Glutamatergic neuron (in vitro differentiated cells): Measurements from ENCODE around the gene C6orf163. TPM values are rescaled to one million over a fixed set of nuclear protein-coding genes. Genes with fewer than 3 reads are reported as not detected.

Source experiments
- DNase-seq: peaks from one replicate; pipeline ENCODE4 v3.0.0; 2022
- H3K27ac Mint-ChIP-seq: one replicate; pipeline ENCODE4 v1.8.0; 2020; ENCODE audit warnings: mild to moderate bottlenecking, mixed read lengths, inconsistent platforms; ENCODE audit not compliant: unreplicated experiment
- H3K27me3 Mint-ChIP-seq: one replicate; pipeline ENCODE4 v1.8.0; 2020; ENCODE audit warnings: mild to moderate bottlenecking, moderate library complexity, mixed read lengths, inconsistent platforms; ENCODE audit not compliant: unreplicated experiment
- H3K36me3 Mint-ChIP-seq: one replicate; pipeline ENCODE4 v1.8.0; 2020; ENCODE audit warnings: mild to moderate bottlenecking, mixed read lengths, inconsistent platforms; ENCODE audit not compliant: unreplicated experiment
- H3K4me1 Mint-ChIP-seq: one replicate; pipeline ENCODE4 v1.8.0; 2020; ENCODE audit warnings: mild to moderate bottlenecking, low read depth, mixed read lengths, inconsistent platforms; ENCODE audit not compliant: unreplicated experiment
- H3K4me3 Mint-ChIP-seq: one replicate; pipeline ENCODE4 v1.8.0; 2020; ENCODE audit warnings: mild to moderate bottlenecking, mixed read lengths, inconsistent platforms; ENCODE audit not compliant: unreplicated experiment
- H3K9me3 Mint-ChIP-seq: one replicate; pipeline ENCODE4 v1.8.0; 2020; ENCODE audit warnings: mild to moderate bottlenecking, moderate library complexity, mixed read lengths, inconsistent platforms; ENCODE audit not compliant: unreplicated experiment
- total RNA-seq: library from RNA; stranded (reverse); fragmentation: NEBNext Ultra II Directional; extraction: Animal tissue kit (Norgen Biotek cat#: 25700); gene quantifications from one replicate; pipeline ENCODE4 v1.2.1, GENCODE V29; 2021; ENCODE audit not compliant: unreplicated experiment
- TF ChIP-seq, protein P1 (sequence below): fragments of 200-600 bp; sonication (generic); IDR thresholded peaks from one replicate; pipeline ENCODE4 v1.5.0; 2021; ENCODE audit not compliant: partially characterized antibody, unreplicated experiment

Gene C6orf163
- total RNA-seq, 1 donor from 2014 or later, result 8.2 TPM

GRCh38 chr6:87407561-87407900 is 62.9 kb downstream of the C6orf163 start:
- peak overlapping the region; percentile 60 for H3K27ac Mint-ChIP-seq
- DNase-seq, result no peak
- peaks cover 2% of the 10 kb centered on the region for H3K9me3 Mint-ChIP-seq
- H3K4me3 Mint-ChIP-seq, result peak overlapping the region; percentile 83
- H3K4me1 Mint-ChIP-seq, result no peaks in the 10 kb centered on the region
- no peaks in the 10 kb centered on the region for H3K27me3 Mint-ChIP-seq
- no peaks in the 10 kb centered on the region for H3K36me3 Mint-ChIP-seq
- TF ChIP-seq, protein P1, sequence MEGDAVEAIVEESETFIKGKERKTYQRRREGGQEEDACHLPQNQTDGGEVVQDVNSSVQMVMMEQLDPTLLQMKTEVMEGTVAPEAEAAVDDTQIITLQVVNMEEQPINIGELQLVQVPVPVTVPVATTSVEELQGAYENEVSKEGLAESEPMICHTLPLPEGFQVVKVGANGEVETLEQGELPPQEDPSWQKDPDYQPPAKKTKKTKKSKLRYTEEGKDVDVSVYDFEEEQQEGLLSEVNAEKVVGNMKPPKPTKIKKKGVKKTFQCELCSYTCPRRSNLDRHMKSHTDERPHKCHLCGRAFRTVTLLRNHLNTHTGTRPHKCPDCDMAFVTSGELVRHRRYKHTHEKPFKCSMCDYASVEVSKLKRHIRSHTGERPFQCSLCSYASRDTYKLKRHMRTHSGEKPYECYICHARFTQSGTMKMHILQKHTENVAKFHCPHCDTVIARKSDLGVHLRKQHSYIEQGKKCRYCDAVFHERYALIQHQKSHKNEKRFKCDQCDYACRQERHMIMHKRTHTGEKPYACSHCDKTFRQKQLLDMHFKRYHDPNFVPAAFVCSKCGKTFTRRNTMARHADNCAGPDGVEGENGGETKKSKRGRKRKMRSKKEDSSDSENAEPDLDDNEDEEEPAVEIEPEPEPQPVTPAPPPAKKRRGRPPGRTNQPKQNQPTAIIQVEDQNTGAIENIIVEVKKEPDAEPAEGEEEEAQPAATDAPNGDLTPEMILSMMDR, result no peak

DNA sequence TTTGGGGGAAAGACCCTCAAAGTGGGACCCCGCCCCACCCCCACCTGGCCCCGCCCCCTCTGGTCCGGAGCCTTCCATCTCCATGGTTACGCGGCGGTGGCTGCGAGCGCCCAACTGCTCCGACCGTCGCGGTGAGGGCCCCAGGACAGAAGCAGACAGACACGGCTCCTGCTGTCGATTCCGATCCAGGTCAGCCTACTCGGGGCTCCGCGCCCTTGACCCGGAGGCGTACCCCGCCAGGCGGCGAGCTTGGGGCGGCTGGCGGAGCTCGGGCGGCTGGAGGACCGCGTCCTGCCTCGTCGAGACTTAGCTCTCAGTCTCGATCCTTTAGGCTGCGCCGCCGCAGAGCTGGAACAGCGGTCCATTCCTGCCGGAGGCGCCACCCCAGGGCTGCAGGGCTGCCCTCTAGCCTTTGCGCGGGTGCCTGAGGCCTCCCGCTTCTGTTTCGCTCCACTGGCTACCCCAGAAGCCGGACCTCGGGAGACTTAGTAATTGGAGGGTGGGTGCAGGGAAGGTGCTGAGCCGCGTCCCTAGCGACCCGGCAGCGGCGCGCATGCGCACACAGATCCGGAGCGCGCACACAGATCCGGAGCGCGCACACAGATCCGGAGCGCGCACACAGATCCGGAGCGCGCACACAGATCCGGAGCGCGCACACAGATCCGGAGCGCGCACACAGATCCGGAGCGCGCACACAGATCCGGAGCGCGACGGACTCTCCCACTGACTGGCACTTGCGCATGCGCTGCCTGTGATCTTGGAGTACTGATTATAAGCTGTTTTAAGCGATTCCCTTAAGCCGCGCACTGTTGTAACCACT is 63.5 kb downstream of the C6orf163 start, which contains the start of gene CFAP206:
TSS of gene CFAP206 (plus strand) at position 72 of the 820 bp plus-strand sequence. CDS start 1,868 bp downstream, outside the sequence.
- H3K9me3 Mint-ChIP-seq, result peaks cover 2% of the 10 kb centered on the region
- no peaks in the 10 kb centered on the region for H3K4me1 Mint-ChIP-seq
- H3K27ac Mint-ChIP-seq, result peak within 1 kb of the TSS; percentile 93
- H3K4me3 Mint-ChIP-seq, result peak within 1 kb of the TSS; percentile 95
- no peaks in the 10 kb centered on the region for H3K27me3 Mint-ChIP-seq
- H3K36me3 Mint-ChIP-seq, result no peaks in the 10 kb centered on the region
- peak; percentile 88 for DNase-seq
- TF ChIP-seq, protein P1, result no peak

DNA sequence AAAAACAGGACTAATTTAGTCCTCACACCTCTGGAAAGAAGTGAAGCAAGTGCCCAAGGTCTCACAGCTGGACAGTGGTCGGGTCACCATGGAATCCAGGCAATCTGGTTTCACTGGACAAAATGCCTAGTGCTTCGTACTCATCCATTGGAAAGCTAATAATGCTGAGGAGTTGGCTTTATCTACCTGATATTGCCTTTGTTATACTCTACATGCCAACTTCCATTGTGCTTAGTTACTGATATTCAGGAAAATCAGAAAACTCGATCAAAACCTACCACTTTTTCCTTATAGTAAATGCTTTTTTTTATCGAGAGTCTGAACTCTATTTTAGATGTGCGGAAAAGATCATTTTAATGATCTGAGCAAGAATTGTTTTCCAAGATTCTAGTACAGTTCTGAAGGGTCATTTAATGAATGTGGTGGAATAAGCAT is 64.1 kb downstream of the C6orf163 start:
- H3K9me3 Mint-ChIP-seq, result peaks cover 2% of the 10 kb centered on the region
- H3K27ac Mint-ChIP-seq, result peak overlapping the region; percentile 93
- TF ChIP-seq, protein P1, result no peak
- H3K4me1 Mint-ChIP-seq, result no peaks in the 10 kb centered on the region
- no peaks in the 10 kb centered on the region for H3K27me3 Mint-ChIP-seq
- no peaks in the 10 kb centered on the region for H3K36me3 Mint-ChIP-seq
- peak overlapping the region; percentile 95 for H3K4me3 Mint-ChIP-seq
- DNase-seq, result no peak

Other genes starting within 250 kb of the C6orf163 start
- not detected for gene CGA, start 249.7 kb upstream of the C6orf163 start, total RNA-seq
- gene ZNF292, start 189.2 kb upstream of the C6orf163 start, total RNA-seq, result 89.9 TPM
- 22.5 TPM for gene SMIM8, start 22.2 kb upstream of the C6orf163 start, total RNA-seq
- gene GJB7, start 15.5 kb upstream of the C6orf163 start, total RNA-seq, result 1.2 TPM
- gene CFAP206, start 63.2 kb downstream of the C6orf163 start, total RNA-seq, result 1.9 TPM
- 21.9 TPM for gene SLC35A1, start 128.2 kb downstream of the C6orf163 start, total RNA-seq
- 42.0 TPM for gene RARS2, start 245.2 kb downstream of the C6orf163 start, total RNA-seq
- 20.1 TPM for gene ORC3, start 245.3 kb downstream of the C6orf163 start, total RNA-seq